Stimulated activated CD8-positive, alpha-beta memory T cell treated with anti-CD3 and anti-CD28 coated beads, Interleukin-7, amount 100 ng/mL, for 24 hours (primary cell): ENCODE data around the gene POLE2.
"Not testable (repeated sequence)": the region's sequence is repeated elsewhere in the genome, so short reads cannot be mapped to it uniquely, and the experiment has no call there.

Experiments
- DNase-seq: peaks from one replicate; pipeline ENCODE4 v3.0.0-alpha.2; 2020; ENCODE audit warnings: low read depth

The POLE2 gene, protein sequence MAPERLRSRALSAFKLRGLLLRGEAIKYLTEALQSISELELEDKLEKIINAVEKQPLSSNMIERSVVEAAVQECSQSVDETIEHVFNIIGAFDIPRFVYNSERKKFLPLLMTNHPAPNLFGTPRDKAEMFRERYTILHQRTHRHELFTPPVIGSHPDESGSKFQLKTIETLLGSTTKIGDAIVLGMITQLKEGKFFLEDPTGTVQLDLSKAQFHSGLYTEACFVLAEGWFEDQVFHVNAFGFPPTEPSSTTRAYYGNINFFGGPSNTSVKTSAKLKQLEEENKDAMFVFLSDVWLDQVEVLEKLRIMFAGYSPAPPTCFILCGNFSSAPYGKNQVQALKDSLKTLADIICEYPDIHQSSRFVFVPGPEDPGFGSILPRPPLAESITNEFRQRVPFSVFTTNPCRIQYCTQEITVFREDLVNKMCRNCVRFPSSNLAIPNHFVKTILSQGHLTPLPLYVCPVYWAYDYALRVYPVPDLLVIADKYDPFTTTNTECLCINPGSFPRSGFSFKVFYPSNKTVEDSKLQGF

DNA sequence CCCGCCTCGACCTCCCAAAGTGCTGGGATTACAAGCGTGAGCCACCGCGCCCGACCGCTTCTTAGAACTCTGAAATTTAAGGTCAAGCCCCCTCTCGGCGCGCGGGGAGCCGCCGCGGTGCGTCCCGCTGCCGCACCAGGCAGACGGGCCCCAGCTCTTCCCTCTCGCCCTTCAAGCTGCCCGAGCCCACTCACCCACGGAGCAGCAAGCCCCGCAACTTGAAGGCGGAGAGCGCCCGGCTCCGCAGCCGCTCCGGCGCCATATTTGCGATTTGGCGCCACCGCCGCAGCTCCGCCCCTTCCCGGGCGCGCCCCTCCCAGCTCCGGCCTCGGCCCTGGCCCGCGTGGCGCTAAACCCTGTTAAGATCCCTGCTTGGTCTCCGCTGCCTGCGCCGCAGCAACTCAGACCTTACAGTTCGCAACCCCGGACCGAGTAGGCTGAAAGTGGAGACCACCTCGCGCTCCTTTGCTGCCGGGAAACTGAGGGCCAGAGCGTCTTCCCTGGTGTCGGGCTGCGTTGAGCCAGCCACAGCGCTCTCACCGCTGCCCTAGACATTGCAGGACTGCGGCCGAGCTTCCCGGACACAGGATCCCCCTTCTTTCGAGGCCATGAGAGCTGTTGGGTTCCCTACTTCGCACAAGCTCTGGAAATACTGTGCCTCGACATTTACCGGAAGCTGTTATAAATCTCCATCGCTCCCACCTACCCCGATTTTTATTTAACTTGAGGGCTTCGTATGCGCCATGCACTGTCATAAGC is at the start of gene POLE2:
POLE2 (minus strand) TSS at position 273 of the 759 bp plus-strand sequence; CDS start at position 262, 11 bp downstream.
- peak; percentile 63 for DNase-seq

DNA sequence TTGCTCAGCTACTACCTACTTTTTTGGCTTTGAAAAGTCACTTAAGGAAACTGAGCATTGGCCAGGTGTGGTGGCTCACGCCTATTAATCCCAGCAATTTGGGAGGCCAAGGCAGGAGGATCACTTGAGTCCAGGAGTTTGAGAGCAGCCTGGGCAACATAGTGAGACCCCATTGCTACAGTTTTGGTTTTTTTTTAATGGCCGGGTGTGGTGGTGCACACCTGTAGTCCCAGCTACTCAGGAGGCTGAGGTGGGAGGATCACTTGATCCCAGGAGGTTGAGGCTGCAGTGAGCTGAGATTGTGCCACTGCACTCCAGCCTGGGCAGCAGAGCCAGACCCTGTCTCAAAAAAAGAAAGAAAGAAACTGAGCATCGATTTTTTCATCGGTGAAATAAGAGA is 47.7 kb upstream of the POLE2 start:
- DNase-seq: not testable (repeated sequence)

DNA sequence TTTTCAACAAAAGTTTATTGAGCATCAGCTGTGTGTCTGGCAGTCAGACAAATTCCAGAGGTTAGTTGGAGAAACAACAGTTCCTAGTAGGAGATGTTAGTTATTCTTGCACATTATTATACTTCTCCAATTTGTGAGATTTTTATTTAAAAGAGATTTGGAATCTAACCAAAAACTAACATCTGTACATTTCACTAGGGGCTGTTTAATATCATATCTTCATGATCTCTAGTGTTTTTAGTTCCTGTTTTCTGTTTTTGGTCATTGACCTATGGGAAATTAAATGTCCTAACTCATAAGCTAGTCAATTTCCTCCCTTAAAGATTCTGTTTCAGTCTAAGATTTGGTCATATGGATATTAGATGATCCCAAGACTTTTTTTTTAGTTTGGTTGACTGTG is 45.8 kb upstream of the POLE2 start:
- DNase-seq: no peak

DNA sequence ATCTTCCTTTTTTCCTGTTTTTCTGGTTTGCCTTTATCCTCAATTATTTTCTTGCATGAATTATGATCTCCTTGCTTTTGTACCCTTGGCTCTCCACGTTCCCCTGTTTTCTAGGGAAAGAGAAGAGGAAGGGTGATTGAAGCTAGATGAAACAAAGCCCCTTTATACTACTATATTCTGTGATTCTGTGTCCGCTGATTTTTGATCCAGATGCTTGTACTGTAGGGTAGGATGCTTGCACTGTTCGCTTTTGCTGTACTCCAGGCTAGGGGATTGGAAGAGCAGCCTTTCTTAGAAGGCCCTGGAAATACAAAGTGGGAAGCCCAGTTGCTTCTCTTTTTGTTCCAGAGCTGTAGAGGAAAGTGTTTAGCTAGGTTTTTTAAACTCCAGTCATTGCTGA is 44.9 kb upstream of the POLE2 start:
- DNase-seq: no peak

DNA sequence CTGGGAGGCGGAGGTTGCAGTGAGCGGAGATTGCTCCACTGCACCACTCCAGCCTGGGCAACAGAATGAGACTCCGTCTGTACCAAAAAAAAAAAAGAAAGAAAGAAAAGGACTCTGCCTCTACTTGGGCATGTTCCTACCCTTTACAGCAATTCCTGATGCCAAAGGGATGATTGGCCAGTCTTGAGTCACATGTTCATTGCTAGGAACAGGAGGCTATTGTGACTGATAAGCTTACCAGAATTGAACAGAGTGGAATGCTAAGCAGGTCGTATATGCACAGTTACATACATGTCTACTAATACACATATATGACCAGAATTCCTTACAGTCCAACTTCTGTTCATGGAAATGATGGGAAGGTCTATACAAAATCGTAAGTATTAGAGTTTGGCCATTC is 39.2 kb upstream of the POLE2 start:
- DNase-seq: no peak

DNA sequence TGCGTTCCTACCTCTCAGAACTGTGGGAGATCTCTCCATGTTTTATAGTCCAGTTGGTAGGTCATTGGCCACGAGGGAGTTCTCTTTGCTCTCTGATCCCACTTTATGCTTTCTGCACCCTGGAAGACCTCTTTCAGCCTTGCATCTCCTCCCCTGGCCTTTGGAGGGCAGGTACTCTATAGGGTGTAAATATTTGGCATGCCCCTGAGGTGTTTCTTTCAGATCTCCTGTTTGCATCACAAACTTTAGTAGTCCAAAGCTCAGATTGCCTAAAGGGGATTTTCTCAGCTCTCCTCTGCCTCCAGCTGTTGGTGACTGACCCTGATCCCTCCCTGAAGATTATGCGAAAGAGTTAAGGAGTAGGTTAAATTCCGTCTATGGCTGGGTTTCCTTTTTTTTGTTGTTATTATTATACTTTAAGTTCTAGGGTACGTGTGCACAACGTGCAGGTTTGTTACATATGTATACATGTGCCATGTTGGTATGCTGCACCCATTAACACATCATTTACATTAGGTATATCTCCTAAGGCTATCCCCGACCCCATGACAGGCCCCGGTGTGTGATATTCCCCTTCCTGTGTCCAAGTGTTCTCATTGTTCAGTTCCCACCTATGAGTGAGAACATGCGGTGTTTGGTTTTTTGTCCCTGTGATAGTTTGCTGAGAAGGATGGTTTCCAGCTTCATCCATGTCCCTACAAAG is 33.9 kb upstream of the POLE2 start:
- not testable (repeated sequence) for DNase-seq

DNA sequence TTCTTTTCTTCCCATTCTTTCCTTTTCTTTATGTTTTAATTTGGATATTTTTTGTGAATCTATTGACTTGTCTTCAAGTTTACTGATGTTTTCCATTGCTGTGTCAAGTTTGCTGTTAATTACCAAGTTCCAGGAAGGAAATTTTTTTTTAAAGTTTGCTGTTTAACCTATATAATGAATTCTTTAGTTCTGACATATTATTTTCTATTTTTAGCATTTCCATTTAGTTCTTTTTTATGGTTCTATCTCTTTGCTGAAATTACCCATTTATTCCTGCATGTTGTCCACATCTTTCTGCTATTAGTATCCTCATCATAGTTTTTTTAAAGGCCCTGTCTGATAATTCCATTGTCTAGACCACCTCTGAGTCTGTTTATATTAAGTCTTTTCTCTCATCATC is 32.7 kb upstream of the POLE2 start:
- DNase-seq: no peak

DNA sequence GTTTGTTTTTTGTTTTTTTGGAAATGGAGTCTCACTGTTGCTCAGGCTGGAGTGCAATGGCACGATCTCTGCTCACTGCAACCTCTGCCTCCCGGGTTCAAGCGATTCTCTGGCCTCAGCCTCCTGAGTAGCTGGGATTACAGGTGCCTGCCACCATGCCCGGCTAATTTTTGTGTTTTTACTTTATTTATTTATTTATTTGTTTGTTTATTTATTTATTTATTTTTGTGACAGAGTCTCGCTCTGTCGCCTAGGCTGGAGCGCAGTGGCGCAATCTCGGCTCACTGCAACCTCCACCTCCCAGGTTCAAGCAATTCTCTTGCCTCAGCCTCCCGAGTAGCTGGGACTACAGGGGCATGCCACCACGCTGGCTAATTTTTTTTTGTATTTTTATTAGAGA is 23.0 kb upstream of the POLE2 start:
- DNase-seq: not testable (repeated sequence)

DNA sequence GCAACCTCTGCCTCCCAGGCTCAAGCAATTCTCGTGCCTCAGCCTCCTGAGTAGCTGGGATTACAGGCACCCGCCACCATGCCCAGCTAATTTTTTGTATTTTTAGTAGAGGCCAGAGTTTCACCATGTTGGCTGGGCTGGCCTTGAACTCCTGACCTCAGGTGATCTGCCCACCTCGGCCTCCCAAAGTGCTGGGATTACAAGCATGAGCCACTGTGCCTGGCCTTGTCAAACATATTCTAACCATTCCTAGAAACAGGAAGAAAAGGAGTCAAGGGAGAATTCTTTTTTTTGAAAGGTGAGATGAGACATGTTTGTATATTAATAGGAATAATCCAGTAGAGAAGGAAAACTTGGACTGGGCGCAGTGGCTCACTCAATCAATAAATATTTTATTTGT is 16.5 kb upstream of the POLE2 start:
- DNase-seq: not testable (repeated sequence)

DNA sequence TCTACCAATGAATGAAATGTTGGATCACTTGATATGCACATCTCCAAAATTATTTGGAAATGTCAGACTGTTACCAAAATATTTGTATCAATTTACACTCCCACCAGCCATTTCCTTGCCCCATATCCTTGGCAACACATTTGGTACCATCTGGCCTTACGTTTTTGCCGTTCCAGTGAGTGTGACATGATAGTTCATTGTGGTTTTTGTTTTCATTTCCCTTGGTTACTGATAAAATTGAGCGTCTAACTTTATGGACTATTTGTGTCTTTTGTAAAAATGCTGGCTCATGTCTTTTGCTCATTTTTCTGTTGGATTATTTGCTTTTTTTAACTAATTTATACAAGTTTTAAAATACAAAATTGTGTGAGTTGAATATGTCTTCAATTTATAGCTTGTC is 16.0 kb upstream of the POLE2 start:
- DNase-seq: no peak

DNA sequence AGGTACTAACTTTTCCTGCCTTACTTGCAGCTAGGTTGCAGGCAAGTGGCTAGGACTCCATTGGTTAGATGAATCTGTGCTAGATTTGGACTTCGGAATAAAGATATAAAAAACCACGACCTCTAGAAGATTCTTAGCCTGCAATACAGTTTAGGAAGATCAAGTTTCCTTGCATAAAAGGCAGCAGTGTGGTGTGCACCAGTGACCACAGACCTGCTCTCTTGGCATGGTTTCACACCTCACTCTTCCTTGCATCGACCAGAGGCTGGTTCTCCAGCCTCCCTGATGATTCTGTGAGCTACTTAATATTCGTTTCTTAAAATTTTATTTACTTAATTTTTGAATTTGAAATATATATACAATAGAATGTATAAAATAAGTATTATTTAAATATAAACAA is 14.7 kb upstream of the POLE2 start:
- DNase-seq: no peak

DNA sequence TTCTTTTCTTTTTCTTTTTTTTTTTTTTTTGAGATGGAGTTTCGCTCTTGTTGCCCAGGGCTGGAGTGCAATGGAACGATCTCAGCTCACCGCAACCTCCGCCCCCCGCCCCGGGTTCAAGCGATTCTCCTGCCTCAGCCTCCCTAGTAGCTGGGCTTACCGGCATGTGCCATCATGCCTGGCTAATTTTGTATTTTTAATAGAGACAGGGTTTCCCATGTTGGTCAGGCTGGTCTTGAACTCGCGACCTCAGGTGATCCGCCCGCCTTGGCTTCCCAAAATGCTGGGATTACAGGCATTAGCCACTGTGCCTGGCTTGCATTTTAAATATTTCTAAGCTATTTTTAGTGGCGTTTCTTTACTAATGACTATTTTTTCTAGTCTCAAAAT is 5.7 kb upstream of the POLE2 start:
- DNase-seq: not testable (repeated sequence)

DNA sequence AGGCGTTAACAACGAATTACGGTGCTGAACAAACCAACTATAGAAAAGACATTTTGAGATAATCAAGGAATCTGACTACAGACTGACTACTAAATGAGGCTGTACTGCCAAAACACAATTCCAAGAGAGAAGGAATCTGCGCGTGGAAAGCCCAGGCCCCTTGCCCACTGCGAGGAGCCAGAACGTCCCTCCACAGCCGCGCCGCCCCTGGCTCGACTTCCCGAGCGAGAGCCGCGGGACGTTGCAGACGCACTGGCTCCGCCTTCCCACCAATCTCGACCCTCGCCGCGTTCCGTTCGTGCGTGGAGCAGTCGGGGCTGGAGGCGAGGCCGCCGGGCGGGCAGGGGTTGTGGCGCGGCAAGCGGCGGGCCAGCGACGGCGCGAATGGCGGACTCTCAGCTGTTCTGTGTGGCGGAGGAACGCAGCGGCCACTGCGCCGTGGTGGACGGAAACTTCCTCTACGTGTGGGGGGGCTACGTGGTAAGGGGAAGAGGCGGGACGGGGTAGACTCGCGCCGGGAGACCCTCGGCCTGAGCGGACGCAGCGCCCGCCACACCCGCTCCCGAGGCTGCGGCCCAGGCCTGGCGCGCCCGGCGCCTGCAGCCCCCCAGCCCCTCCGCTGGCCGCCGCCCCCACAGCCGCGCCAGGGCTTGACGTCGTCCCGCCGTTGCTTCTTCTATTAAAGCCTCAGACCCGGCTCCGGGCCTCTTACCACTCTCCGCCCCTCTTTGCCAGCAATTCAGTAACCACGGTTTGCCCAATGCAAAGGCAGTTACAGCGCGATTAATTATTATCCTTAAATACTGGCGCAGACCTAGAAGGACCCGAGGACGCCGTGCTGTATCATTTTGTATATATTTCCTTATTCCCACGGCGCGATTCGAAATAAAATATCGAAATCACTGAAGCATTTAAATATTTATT is 5.1 kb upstream of the POLE2 start, which contains the start of gene KLHDC1:
KLHDC1 (plus strand) TSS at position 310 of the 924 bp plus-strand sequence; CDS start at position 385, 75 bp downstream.
- peak; percentile 55 for DNase-seq

DNA sequence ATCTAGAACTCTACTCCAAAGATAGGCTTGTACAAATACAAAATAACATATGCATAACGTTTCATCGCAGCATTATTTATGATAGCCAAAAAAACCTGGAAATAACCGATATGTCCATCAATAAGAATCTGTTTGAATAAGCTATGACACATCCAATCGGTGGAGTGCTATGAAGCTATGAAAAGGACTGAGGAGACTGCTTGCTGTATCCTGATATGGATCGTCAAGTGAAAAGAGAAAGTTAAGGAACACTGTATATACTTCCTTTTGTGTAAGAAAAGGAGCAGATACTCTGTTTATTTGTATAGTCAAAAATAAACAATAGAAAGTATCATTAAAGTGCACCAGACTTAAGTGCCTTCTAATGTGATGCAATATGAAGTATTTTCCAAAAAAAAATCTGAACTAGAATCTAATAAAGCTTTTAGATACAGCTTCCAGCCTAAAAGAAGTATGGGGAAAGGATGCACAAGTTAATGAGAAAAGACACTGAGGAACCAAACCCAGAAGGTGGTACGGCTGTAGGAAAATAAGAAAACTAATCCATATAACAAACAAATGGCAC is 4.3 kb upstream of the POLE2 start:
- no peak for DNase-seq

DNA sequence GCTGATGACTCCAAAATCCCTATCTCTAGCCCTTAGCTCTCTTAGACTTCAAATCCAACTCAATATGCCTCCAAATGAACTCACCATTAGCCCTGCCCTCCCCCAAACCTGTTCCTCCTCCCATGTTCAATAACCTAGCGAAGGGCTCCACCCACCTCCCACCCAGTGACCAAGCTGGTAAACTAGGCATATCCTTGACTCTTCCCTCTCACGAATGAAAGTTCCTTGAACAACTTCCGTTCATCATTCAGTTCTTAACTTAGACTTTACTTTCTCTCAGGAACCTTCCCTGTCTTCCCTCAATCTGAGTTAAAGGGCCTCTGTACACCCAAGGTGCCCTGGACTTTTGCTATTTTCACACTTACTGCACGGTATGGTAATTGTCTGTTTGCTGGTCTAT is 3.0 kb upstream of the POLE2 start:
- DNase-seq: no peak

DNA sequence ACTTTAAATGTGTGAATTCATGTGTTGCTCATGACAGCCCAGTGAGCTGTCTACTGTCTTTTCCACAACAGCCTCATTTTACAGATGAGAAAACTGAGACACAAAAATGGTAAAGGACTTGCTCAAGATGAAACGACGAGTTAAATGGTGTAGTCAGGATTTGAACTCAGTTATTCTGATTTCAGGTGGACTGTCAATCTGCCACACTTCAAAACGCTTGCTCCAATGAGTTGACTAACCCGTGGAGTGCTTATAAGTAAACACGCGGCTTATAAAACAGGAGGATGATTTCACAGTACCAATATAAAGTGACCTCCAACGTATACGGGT is 652 bp upstream of the POLE2 start:
- no peak for DNase-seq

DNA sequence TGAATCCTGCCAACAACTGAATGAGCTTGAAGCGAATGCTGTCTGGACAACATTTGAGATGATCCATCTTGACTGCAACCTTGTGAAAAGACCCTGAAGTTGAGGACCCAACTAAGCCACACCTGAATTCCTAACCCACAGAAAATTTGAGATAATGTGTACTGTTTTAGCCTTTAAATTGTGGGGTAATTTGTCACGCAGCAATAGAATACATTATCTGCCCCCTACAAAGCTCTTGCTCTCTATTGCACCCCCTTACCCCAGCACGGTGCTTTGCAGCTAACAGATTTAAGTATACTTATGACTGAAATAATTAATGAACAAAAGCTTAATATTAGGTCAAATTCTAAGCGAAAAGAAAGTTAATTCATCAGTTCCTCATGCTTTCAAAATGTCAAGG is 1.6 kb downstream of the POLE2 start:
- no peak for DNase-seq

DNA sequence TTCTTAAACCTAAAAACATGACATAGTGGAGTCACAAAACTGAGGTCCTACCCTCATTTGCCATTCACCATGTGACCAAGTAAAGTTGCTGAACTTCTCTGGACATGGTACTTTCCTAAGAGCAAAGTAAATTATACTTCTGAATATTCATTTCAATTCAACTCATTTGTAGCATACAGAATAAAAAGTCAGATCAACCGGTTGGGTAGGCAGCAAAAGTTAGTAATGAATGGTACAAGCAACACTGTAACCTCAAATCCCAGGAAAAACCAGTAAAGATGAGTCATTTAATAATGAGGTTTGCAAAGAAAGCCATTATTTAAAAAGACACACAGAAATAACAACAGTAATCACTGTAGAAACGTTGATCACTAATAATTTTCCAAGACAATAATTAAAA is 8.7 kb downstream of the POLE2 start:
- DNase-seq: no peak

DNA sequence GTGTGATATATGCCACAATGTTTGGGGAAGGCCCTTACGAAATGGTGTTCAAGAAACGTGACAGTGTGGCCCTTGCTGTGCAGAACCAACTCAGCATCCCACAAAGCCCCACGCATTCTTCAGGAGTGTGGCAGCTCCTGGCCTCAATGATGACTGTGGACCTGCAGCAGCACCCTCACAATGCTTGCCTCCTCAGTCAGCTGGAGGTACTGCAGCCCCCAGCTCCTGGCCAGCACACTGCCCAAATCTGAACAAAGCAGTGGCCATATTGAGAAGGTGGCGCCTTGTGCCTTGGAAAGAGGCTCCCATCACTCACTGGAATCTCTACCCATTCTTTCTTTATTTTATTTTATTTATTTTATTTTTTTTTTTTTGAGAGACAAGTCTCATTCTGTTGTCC is 10.4 kb downstream of the POLE2 start:
- DNase-seq: no peak

DNA sequence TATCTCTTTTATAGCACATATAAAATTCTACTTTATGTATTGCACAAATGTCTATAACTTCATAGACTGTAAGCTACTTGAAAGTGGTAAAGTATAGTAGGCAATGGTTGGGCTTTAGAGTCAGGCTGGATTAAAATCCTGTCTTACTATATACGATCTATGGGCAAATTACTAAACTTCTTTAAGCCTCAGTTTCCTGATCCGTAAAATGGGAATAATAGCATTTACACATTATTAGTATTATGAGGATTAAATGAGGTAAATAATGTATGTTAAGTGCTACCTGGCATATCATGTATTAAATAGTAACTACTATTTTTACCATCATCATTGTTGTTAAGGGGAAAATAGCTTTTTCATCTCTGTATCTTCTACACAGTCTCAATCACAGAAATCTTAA is 14.4 kb downstream of the POLE2 start:
- DNase-seq: no peak

DNA sequence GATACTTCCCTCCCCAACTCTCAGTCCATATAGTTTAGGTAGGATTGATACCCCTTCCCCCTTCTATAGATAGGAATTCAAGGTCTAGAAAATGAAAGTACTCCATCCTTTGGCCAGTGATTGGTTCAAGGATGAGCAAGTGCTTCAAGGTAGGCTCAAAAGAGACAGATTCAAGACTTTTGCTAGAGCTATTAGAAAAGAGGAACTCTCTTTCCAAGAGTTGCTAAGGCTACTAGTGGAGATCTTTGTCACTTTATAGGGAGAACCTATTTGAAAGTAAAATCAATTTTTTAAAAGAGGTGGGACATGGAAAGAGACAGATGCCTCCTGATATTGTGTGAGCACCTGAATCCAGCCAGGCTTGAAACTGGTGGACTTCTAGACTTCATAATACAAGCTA is 17.5 kb downstream of the POLE2 start:
- DNase-seq: no peak
